IPS-15b (cell line): ENCODE data around the gene C9orf153.
"Not testable (repeated sequence)": the region's sequence is repeated elsewhere in the genome, so short reads cannot be mapped to it uniquely, and the experiment has no call there.

ENCODE experiments used
- H3K27me3 ChIP-seq: one replicate; pipeline ENCODE4 v1.6.1; 2013; ENCODE audit warnings: low read length; ENCODE audit not compliant: control insufficient read depth, insufficient read depth
- H3K36me3 ChIP-seq: one replicate; pipeline ENCODE4 v1.6.1; 2013; ENCODE audit warnings: low read length; ENCODE audit not compliant: control insufficient read depth, insufficient read depth
- H3K4me1 ChIP-seq: one replicate; pipeline ENCODE4 v1.6.1; 2013; ENCODE audit warnings: mild to moderate bottlenecking, low read length; ENCODE audit not compliant: control insufficient read depth, insufficient read depth
- H3K4me3 ChIP-seq: one replicate; pipeline ENCODE4 v1.5.1; 2013; ENCODE audit warnings: low read depth, low read length
- H3K9ac ChIP-seq: one replicate; pipeline ENCODE4 v1.6.1; 2013; ENCODE audit warnings: low read depth, mild to moderate bottlenecking, low read length
- H3K9me3 ChIP-seq: one replicate; pipeline ENCODE4 v1.6.1; 2013; ENCODE audit warnings: mild to moderate bottlenecking, low read length; ENCODE audit not compliant: control insufficient read depth, insufficient read depth

C9orf153 gene

GRCh38 chr9:86219606-86220005 is 39.9 kb downstream of the C9orf153 start:
- no peaks in the 10 kb centered on the region for H3K36me3 ChIP-seq
- no peaks in the 10 kb centered on the region for H3K9me3 ChIP-seq
- no peak overlapping the region for H3K4me3 ChIP-seq
- no peaks in the 10 kb centered on the region for H3K27me3 ChIP-seq
- no peak overlapping the region for H3K9ac ChIP-seq
- no peaks in the 10 kb centered on the region for H3K4me1 ChIP-seq

DNA sequence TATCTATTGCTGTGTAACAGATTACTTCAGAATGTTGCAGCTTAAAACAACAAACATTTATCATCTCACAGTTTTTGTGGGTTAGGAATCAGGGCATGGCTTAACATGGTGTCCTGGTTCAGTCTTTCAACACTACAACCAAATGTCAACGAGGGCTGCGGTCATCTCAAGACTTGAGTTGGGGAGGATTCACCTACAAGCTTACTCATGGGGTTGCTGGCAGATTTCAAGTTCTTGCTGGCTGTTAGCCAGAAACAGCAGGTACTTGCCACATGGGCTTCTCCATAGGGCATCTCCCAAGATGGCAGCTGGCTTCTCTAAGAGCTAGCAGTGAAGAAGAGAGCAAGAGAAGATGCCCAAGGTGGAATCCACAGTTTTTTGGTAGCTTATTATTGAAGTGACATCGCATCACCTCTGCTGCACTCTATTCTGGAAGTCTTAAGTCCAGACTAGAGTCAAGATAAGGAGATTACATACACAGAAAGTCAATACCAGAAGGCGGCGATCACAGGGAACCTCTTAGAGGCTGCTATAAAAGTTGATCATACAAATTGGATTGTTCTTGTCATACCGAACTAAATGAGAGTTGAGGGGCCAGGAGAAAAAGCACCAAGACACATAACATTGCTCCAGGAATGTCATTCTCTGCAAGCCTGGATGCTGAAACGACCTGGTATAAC is 42.2 kb downstream of the C9orf153 start:
- Histone ChIP-seq H3K4me3 (no peak overlapping the region), H3K27me3 (no peaks in the 10 kb centered on the region), H3K9ac (no peak overlapping the region), H3K4me1 (no peaks in the 10 kb centered on the region), H3K9me3 (no peaks in the 10 kb centered on the region), H3K36me3 (no peaks in the 10 kb centered on the region)

GRCh38 chr9:86207193-86207592 is 52.3 kb downstream of the C9orf153 start:
- no peak overlapping the region for H3K9ac ChIP-seq
- no peaks in the 10 kb centered on the region for H3K36me3 ChIP-seq
- H3K27me3 ChIP-seq, result no peaks in the 10 kb centered on the region
- no peaks in the 10 kb centered on the region for H3K9me3 ChIP-seq
- H3K4me1 ChIP-seq, result no peaks in the 10 kb centered on the region
- no peak overlapping the region for H3K4me3 ChIP-seq

DNA sequence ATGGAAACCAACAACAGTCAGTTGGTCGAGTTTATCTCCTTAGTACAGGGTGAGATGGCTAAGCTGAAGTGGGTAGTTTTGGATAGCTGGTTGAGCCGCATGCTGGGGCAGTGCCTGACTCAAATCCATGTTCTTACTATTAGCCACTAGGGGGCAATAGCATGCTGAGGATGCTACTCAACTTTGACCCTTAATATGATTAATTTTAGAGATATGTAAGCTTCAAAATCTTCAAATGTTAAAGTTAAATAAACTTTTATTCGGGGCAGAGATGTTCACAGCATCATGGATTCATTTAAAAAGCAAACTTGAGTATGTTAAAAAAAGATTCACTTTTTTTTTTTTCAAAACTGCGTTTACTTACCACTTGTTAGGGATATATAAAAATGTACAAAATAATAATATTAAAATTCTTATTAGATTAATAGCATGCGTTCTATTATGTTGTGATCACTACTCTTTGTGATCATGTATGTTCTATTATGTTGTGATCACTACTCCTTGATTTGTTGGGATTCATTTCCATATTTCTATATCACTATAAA is 57.0 kb downstream of the C9orf153 start:
- Histone ChIP-seq H3K4me3 (no peak overlapping the region), H3K9ac (no peak overlapping the region), H3K9me3 (no peaks in the 10 kb centered on the region), H3K27me3 (no peaks in the 10 kb centered on the region), H3K36me3 (no peaks in the 10 kb centered on the region), H3K4me1 (no peaks in the 10 kb centered on the region)

DNA sequence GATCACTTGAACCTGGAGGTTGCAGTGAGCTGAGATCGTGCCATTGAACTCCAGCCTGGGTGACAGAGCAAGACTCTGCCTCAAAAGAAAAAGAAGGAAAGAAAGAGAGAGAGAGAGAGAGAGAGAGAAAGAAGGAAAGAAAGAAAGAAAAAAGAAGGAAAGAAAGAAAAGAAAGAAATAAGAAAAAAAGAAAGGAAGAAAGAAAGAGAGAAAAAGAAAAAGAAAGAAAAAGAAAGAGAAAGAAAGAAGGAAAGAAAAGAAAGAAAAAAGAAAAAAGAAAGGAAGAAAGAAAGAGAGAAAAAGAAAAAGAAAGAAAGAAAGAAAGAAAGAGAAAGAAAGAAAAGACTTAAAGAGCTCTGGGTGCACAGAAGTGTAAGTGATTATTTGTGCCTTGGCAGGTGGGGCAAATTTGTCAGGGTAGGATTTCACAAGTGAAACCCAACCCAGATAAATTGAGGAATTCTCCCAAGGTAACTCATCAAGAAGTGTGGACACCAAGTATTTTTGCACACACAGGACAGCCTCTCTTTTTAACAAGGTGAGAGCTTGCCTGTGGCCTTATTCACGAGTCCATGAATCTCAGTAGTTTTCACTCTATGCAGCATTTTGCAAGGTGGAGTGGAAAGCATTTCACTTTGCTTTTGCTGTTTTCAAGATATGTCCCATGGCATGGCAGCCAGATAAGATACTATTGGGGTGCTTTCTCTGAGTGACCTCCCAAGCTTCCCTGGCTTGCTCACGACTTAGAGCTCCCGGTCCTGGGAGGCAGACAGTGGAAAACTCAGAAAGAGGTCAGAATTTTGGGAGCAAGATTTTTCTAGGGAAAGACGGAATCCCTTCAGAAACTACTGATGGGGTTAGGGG is 57.8 kb downstream of the C9orf153 start:
- Histone ChIP-seq H3K4me1 (no peaks in the 10 kb centered on the region), H3K9me3 (no peaks in the 10 kb centered on the region), H3K36me3 (no peaks in the 10 kb centered on the region), H3K27me3 (no peaks in the 10 kb centered on the region), H3K4me3 (no peak overlapping the region), H3K9ac (no peak overlapping the region)

DNA sequence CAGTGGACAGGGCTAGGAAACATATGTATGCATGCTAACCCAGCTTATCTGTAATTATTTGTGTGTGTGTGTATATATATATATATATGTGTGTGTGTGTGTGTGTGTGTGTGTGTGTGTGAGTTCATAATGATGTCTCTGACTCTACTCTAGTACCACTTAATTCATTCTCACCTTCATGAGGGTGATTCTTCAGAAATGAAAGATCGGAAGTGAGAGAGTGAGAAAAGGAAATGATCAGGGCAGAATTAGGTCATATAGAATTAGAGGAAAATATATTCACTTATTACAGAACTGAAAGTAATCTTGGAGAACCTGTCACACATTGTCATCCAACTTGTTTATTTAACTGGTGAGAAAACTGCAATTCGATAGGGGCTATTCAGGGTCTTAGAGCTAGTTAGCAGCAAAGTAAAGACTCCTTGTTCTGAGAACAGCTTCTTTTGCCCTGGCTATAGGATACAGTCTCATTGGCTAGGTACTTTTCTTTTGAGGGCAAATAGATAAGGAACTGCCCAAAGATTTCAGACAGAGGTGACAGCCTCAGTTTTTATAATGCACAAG is 58.8 kb downstream of the C9orf153 start:
- no peaks in the 10 kb centered on the region for H3K4me1 ChIP-seq
- no peak overlapping the region for H3K4me3 ChIP-seq
- no peaks in the 10 kb centered on the region for H3K27me3 ChIP-seq
- no peaks in the 10 kb centered on the region for H3K36me3 ChIP-seq
- H3K9me3 ChIP-seq, result no peaks in the 10 kb centered on the region
- no peak overlapping the region for H3K9ac ChIP-seq

DNA sequence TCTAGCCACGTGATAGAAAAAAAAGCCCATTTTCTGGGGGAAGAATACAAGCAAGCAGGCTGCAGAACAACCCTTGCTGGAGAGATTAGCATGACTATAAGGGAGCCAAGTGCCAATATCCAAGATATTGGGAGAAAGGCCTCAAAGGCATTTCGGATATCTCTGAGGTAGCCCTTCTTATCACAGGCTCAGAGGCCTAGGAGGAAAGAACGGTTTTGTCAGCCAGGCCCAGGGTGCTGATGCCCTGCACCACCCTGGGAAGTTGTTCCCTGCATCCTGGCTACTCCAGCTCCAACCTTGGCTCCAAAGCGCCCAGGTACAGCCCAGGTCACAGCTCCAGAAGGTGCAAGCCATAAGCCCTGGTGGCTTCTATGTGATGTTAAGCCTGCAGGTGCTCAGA is 66.4 kb downstream of the C9orf153 start:
- no peak overlapping the region for H3K9ac ChIP-seq
- no peak overlapping the region for H3K4me3 ChIP-seq
- peaks cover 10% of the 10 kb centered on the region for H3K9me3 ChIP-seq
- no peaks in the 10 kb centered on the region for H3K36me3 ChIP-seq
- H3K4me1 ChIP-seq, result no peaks in the 10 kb centered on the region
- no peaks in the 10 kb centered on the region for H3K27me3 ChIP-seq

DNA sequence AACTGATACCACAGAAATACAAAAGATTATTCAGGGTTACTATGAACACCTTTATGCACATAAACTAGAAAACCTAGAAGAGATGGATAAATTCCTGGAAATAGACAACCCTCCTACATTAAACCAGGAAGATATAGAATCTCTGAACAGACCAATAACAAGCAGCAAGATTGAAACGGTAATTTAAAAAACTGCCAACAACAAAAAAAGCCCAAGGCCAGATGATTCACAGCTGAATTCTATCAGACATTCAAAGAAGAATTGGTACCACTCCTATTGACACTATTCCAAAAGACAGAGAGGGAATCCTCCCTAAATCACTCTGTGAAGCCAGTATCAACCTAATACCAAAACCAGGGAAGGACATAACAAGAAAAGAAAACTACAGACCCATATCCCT is 68.8 kb downstream of the C9orf153 start:
- not testable (repeated sequence) for H3K4me3 ChIP-seq, H3K9me3 ChIP-seq, H3K4me1 ChIP-seq, H3K27me3 ChIP-seq, H3K9ac ChIP-seq, H3K36me3 ChIP-seq

DNA sequence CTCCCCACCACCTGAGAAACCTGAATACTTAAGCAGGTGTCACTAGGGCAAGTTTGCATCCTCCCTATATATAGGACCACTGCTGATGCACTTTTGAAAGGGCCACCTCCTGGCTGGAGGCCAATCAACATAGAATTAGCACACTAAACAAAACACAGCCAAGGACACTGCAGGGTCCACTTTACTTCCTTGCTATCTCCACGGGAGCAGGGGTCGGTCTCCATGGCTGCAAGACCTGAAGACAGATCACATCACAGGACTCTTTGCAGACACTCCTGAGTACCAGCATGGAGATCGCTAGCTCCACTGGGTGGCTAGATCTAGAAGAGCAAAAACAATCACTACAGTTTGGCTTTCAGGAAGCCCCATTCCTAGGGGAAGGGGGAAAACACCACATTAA is 72.3 kb downstream of the C9orf153 start:
- Histone ChIP-seq H3K9me3 (no peaks in the 10 kb centered on the region), H3K4me1 (peaks cover 1% of the 10 kb centered on the region), H3K27me3 (peaks cover 2% of the 10 kb centered on the region), H3K36me3 (no peaks in the 10 kb centered on the region), H3K9ac (no peak overlapping the region), H3K4me3 (no peak overlapping the region)

DNA sequence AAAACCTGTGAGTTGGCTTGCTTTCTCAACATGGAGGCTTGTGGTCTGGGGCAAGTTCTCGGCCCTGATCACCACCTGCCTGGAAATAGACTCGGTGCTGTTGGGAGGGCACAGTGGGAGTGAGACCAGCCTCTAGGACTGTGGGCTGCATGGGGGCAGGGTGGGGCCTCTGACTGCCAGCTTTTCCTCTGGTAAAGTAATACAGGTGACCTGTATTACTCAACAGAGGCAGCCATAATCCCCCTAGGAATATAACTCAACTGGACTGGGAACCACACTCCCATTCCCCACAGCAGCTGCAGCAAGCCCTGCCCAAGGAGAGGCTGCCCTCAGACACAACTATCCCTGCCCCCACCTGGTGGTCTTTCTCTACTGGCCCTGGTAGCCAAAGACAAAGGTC is 72.8 kb downstream of the C9orf153 start:
- H3K36me3 ChIP-seq, result no peaks in the 10 kb centered on the region
- no peak overlapping the region for H3K9ac ChIP-seq
- H3K4me1 ChIP-seq, result peaks cover 6% of the 10 kb centered on the region
- peaks cover 2% of the 10 kb centered on the region for H3K27me3 ChIP-seq
- no peak overlapping the region for H3K4me3 ChIP-seq
- no peaks in the 10 kb centered on the region for H3K9me3 ChIP-seq

GRCh38 chr9:86185872-86186271 is 73.6 kb downstream of the C9orf153 start:
- peaks cover 13% of the 10 kb centered on the region for H3K4me1 ChIP-seq
- no peaks in the 10 kb centered on the region for H3K36me3 ChIP-seq
- no peaks in the 10 kb centered on the region for H3K9me3 ChIP-seq
- no peak overlapping the region for H3K9ac ChIP-seq
- no peak overlapping the region for H3K4me3 ChIP-seq
- peaks cover 2% of the 10 kb centered on the region for H3K27me3 ChIP-seq

- H3K4me1 ChIP-seq, result peaks cover 19% of the 10 kb centered on the region
- no peaks in the 10 kb centered on the region for H3K36me3 ChIP-seq
- H3K4me3 ChIP-seq, result no peak overlapping the region
- peaks cover 2% of the 10 kb centered on the region for H3K27me3 ChIP-seq
- no peak overlapping the region for H3K9ac ChIP-seq
- no peaks in the 10 kb centered on the region for H3K9me3 ChIP-seq
Measured at GRCh38 chr9:86184138-86184524, 75.3 kb downstream of the C9orf153 start.
